HG02852 (cell line): ENCODE data around the gene TRMT6.

Experiments
- ATAC-seq: cut with Tn5 transposase; IDR thresholded peaks from one replicate; pipeline ENCODE4 v1.9.1; 2021; ENCODE audit warnings: mild to moderate bottlenecking, moderate library complexity; ENCODE audit not compliant: unreplicated experiment

Gene TRMT6

GRCh38 chr20:5949943-5950270 is 426 bp downstream of the TRMT6 start:
- peak; percentile 7 for ATAC-seq

- no peak for ATAC-seq
Observed at GRCh38 chr20:5947276-5947675, 3.1 kb downstream of the TRMT6 start.

- ATAC-seq: no peak
Observed at GRCh38 chr20:5945963-5946362, 4.4 kb downstream of the TRMT6 start.

- no peak for ATAC-seq
Observed at GRCh38 chr20:5938456-5939029, 11.8 kb downstream of the TRMT6 start.

- ATAC-seq: no peak
Observed at GRCh38 chr20:5936238-5936637, 14.1 kb downstream of the TRMT6 start.

GRCh38 chr20:5935384-5935783 is 14.9 kb downstream of the TRMT6 start:
- no peak for ATAC-seq

- peak; percentile 61 for ATAC-seq
Observed at GRCh38 chr20:5933802-5934436, 16.4 kb downstream of the TRMT6 start.

- ATAC-seq: no peak
Observed at GRCh38 chr20:5932796-5933195, 17.5 kb downstream of the TRMT6 start.

GRCh38 chr20:5931411-5931810 is 18.9 kb downstream of the TRMT6 start:
- no peak for ATAC-seq

- no peak for ATAC-seq
Observed at GRCh38 chr20:5928836-5929715, 21.3 kb downstream of the TRMT6 start.

GRCh38 chr20:5927749-5928462 is 22.4 kb downstream of the TRMT6 start:
- no peak for ATAC-seq

- no peak for ATAC-seq
Observed at GRCh38 chr20:5925551-5925950, 24.8 kb downstream of the TRMT6 start.

GRCh38 chr20:5923493-5923892 is 26.8 kb downstream of the TRMT6 start:
- ATAC-seq: no peak

- ATAC-seq: no peak
Observed at GRCh38 chr20:5920581-5920980, 29.8 kb downstream of the TRMT6 start.

- no peak for ATAC-seq
Observed at GRCh38 chr20:5919626-5920544, 30.4 kb downstream of the TRMT6 start.

- ATAC-seq: no peak
Observed at GRCh38 chr20:5918856-5919625, 31.3 kb downstream of the TRMT6 start.

GRCh38 chr20:5914859-5915258 is 35.5 kb downstream of the TRMT6 start:
- ATAC-seq: no peak

- no peak for ATAC-seq
Observed at GRCh38 chr20:5913166-5913565, 37.2 kb downstream of the TRMT6 start.

GRCh38 chr20:5910186-5910585 is 40.1 kb downstream of the TRMT6 start:
- ATAC-seq: no peak

GRCh38 chr20:5908981-5909380 is 41.4 kb downstream of the TRMT6 start:
- ATAC-seq: no peak
